ENCODE results near the gene NCOR1.

NCOR1 gene

GRCh38 chr17:16050844-16051243, 164.5 kb downstream of the NCOR1 start:
- no peak overlapping the region for H3K4me3 ChIP-seq
- H3K27me3 ChIP-seq, result no peaks in the 10 kb centered on the region
- peaks cover 100% of the 10 kb centered on the region for H3K36me3 ChIP-seq
- H3K9me3 ChIP-seq, result no peaks in the 10 kb centered on the region; the same call in 1 of the 2 replicates
- no peak overlapping the region for H3K27ac ChIP-seq
- no peak overlapping the region for H3K9ac ChIP-seq
- TF ChIP-seq Cebpa-rat (IDR thresholded peaks at IDR 0.05), result no peak
- peaks cover 55% of the 10 kb centered on the region for H4K20me1 ChIP-seq
- H3K4me2 ChIP-seq, result no peak overlapping the region
- H3K4me1 ChIP-seq, result no peaks in the 10 kb centered on the region

GRCh38 chr17:16048811-16049449, 166.4 kb downstream of the NCOR1 start:
- H3K27me3 ChIP-seq, result no peaks in the 10 kb centered on the region
- no peaks in the 10 kb centered on the region for H3K9me3 ChIP-seq
- H3K27ac ChIP-seq, result no peak overlapping the region
- peaks cover 100% of the 10 kb centered on the region for H3K36me3 ChIP-seq
- no peak overlapping the region for H3K9ac ChIP-seq
- no peaks in the 10 kb centered on the region for H3K4me1 ChIP-seq
- no peak overlapping the region for H3K4me3 ChIP-seq
- no peak for TF ChIP-seq Cebpa-rat (IDR thresholded peaks at IDR 0.05)
- H3K4me2 ChIP-seq, result no peak overlapping the region
- peaks cover 41% of the 10 kb centered on the region for H4K20me1 ChIP-seq

GRCh38 chr17:16046966-16047365, 168.4 kb downstream of the NCOR1 start:
- no peak overlapping the region for H3K4me2 ChIP-seq
- no peaks in the 10 kb centered on the region for H3K4me1 ChIP-seq
- H3K9ac ChIP-seq, result no peak overlapping the region
- TF ChIP-seq Cebpa-rat (IDR thresholded peaks at IDR 0.05), result no peak
- peaks cover 100% of the 10 kb centered on the region for H3K36me3 ChIP-seq
- H3K9me3 ChIP-seq, result no peaks in the 10 kb centered on the region
- peaks cover 26% of the 10 kb centered on the region for H4K20me1 ChIP-seq
- H3K27me3 ChIP-seq, result no peaks in the 10 kb centered on the region
- H3K27ac ChIP-seq, result no peak overlapping the region
- no peak overlapping the region for H3K4me3 ChIP-seq

GRCh38 chr17:16044487-16044886, 170.8 kb downstream of the NCOR1 start:
- Histone ChIP-seq H3K27me3 (no peaks in the 10 kb centered on the region), H3K36me3 (peaks cover 100% of the 10 kb centered on the region)

GRCh38 chr17:16040710-16041251, 174.6 kb downstream of the NCOR1 start:
- Histone ChIP-seq H3K4me2 (no peak overlapping the region), H3K4me3 (no peak overlapping the region), H3K9me3 (peaks cover 12% of the 10 kb centered on the region), H3K27me3 (no peaks in the 10 kb centered on the region), H3K27ac (no peak overlapping the region), H3K4me1 (no peaks in the 10 kb centered on the region), H3K36me3 (peaks cover 99% of the 10 kb centered on the region), H3K9ac (no peak overlapping the region), H4K20me1 (peaks cover 37% of the 10 kb centered on the region)
- no peak for TF ChIP-seq Cebpa-rat (IDR thresholded peaks at IDR 0.05)

More at GRCh38 chr17:16044487-16044886, 170.8 kb downstream of the NCOR1 start:
- Histone ChIP-seq H3K4me1 (no peaks in the 10 kb centered on the region), H3K9ac (no peak overlapping the region), H3K4me2 (no peak overlapping the region), H4K20me1 (peaks cover 33% of the 10 kb centered on the region), H3K9me3 (no peaks in the 10 kb centered on the region), H3K27ac (no peak overlapping the region), H3K4me3 (no peak overlapping the region)
- no peak for TF ChIP-seq Cebpa-rat (IDR thresholded peaks at IDR 0.05)

GRCh38 chr17:16037636-16038035, 177.7 kb downstream of the NCOR1 start:
- no peak overlapping the region for H3K9ac ChIP-seq
- peaks cover 99% of the 10 kb centered on the region for H3K36me3 ChIP-seq
- no peak overlapping the region for H3K4me2 ChIP-seq
- H3K27ac ChIP-seq, result no peak overlapping the region
- no peak overlapping the region for H3K4me3 ChIP-seq
- no peaks in the 10 kb centered on the region for H3K4me1 ChIP-seq
- H4K20me1 ChIP-seq, result peaks cover 49% of the 10 kb centered on the region
- peaks cover 16% of the 10 kb centered on the region for H3K9me3 ChIP-seq
- TF ChIP-seq Cebpa-rat (IDR thresholded peaks at IDR 0.05), result no peak
- no peaks in the 10 kb centered on the region for H3K27me3 ChIP-seq

- H3K9ac ChIP-seq, result no peak overlapping the region
- no peak for TF ChIP-seq Cebpa-rat (IDR thresholded peaks at IDR 0.05)
- peaks cover 57% of the 10 kb centered on the region for H4K20me1 ChIP-seq
- H3K36me3 ChIP-seq, result peaks cover 99% of the 10 kb centered on the region
- H3K9me3 ChIP-seq, result peaks cover 16% of the 10 kb centered on the region
- H3K4me3 ChIP-seq, result no peak overlapping the region
- no peak overlapping the region for H3K27ac ChIP-seq
- H3K4me1 ChIP-seq, result no peaks in the 10 kb centered on the region
- no peak overlapping the region for H3K4me2 ChIP-seq
- H3K27me3 ChIP-seq, result no peaks in the 10 kb centered on the region
These were observed 179.1 kb downstream of the NCOR1 start for GRCh38 chr17:16036261-16036660.

GRCh38 chr17:16033729-16034349, 181.5 kb downstream of the NCOR1 start:
- Histone ChIP-seq H3K9me3 (peaks cover 16% of the 10 kb centered on the region), H3K9ac (no peak overlapping the region), H3K36me3 (peaks cover 99% of the 10 kb centered on the region), H4K20me1 (peaks cover 39% of the 10 kb centered on the region), H3K4me3 (no peak overlapping the region), H3K27me3 (no peaks in the 10 kb centered on the region), H3K4me2 (no peak overlapping the region), H3K27ac (no peak overlapping the region), H3K4me1 (no peaks in the 10 kb centered on the region)
- no peak for TF ChIP-seq Cebpa-rat (IDR thresholded peaks at IDR 0.05)

- Histone ChIP-seq H3K9ac (no peak overlapping the region), H3K4me3 (no peak overlapping the region), H4K20me1 (peaks cover 46% of the 10 kb centered on the region), H3K4me2 (no peak overlapping the region), H3K4me1 (peaks cover 7% of the 10 kb centered on the region; the same call in 1 of the 2 replicates), H3K27me3 (no peaks in the 10 kb centered on the region), H3K9me3 (no peaks in the 10 kb centered on the region), H3K36me3 (peaks cover 100% of the 10 kb centered on the region), H3K27ac (no peak overlapping the region)
- no peak for TF ChIP-seq Cebpa-rat (IDR thresholded peaks at IDR 0.05)
These were observed 187.4 kb downstream of the NCOR1 start for GRCh38 chr17:16027708-16028584.

All from BLaER1 (cell line).